DMS114 treated with DMSO at 0.1 percent for 48 hours (cell line): Measurements from ENCODE around the gene ETFBKMT.

Source experiments
- DNase-seq: peaks from one replicate; lab custom pipeline; 2025; ENCODE audit not compliant: unreplicated experiment; lab: John Stamatoyannopoulos, UW

Gene ETFBKMT, protein sequence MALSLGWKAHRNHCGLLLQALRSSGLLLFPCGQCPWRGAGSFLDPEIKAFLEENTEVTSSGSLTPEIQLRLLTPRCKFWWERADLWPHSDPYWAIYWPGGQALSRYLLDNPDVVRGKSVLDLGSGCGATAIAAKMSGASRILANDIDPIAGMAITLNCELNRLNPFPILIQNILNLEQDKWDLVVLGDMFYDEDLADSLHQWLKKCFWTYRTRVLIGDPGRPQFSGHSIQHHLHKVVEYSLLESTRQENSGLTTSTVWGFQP

DNA sequence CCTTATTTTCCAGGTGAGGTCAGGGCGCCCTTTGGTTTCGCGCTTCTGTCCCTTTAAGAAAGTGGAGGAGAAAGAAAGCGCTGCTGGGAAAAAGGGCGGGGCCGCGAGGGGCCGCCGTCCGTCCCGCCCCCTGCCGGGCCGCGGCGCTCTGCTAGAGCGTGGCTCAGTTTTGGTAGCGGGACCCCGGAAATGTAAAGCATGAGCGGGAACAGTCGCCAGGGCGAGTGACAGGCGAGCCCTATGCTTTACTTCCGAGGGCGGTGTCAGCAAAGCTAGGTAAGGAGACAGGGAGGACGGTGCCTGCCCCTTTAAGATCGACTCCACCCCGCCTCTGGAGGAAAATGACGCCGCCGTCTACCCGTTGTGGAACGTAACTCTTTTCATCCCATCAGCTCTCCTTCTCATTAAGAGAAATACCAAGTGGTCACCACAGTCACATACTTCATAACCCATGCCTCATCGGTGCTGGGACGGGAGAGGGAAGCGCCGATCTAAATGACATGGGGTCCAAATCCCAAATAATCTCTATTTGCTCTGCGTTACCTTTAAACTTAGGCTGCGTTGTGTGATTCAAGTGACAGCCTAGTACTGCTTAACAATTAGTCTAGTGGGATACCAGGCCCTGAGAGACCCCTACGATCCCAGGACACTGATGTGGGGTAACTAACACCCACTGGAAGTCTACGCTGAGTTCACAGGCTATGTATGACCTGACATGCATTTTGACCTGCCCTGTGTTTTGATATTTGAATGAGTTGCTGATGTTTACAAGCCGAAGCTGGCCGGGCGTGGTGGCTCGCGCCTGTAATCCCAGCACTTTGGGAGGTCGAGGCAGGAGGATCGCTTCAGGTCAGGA is at the start of gene ETFBKMT:
TSS of gene ETFBKMT (plus strand) at position 602 of the 856 bp plus-strand sequence. CDS start 2,266 bp downstream, outside the sequence.
- peak; percentile 92 for DNase-seq

- DNase-seq, result no peak
Measured at GRCh38 chr12:31612819-31613218, 46.7 kb upstream of the ETFBKMT start.

GRCh38 chr12:31618228-31619025 is 41.1 kb upstream of the ETFBKMT start:
- DNase-seq, result no peak

GRCh38 chr12:31620311-31620710 is 39.2 kb upstream of the ETFBKMT start:
- no peak for DNase-seq

DNA sequence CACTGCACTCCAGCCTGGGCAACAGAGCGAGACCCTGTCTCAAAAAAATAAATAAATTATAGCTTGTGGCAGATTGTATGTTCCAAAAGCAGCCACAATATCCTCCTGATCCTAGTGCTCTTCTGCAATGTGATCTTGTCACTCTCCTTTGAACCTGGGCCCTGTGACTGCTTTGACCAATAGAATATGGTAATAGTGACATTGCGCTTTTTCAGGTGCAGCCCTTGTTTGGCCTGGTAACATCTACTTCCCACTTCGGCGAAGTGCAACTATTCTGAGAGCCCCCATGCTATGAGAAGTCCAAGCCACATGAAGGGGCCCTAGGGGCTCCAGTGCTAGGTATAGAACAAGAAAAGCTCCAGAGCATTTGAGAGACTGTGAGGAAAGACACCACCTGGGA is 37.5 kb upstream of the ETFBKMT start:
- no peak for DNase-seq

DNA sequence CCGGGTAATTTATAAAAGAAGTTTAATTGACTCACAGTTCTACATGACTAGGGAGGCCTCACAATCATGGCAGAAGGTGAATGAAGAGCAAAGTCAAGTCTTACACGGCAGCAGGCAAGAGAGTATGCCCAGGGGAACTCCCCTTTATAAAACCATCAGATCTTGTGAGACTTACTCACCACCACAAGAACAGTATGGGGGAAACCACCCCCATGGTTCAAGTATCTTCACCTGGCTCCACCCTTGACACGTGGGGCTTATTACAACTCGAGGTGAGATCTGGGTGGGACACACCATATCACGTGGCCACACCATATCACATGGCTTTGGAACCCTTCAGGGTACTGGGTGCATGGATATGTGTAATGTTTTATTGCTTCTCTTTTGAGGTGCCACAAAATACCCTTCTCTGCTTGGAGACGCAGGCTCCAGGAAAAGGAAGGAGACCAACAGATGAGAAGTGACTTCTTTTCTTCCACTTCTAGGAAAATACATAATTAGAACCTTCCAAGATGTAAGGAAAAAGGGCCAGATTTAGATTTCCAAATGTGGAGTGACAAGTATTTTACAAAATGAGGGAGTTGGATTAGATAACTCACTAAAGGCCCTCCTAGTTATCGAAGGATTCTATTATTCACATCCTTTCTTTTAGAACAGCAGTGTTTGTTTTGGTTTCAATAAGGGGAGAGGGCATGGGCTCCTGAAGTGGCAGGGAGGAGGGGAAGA is 33.1 kb upstream of the ETFBKMT start:
- DNase-seq, result no peak

- DNase-seq, result no peak
Measured at GRCh38 chr12:31627456-31628054, 31.9 kb upstream of the ETFBKMT start.

- DNase-seq, result no peak
Measured at GRCh38 chr12:31629756-31630732, 29.4 kb upstream of the ETFBKMT start.

DNA sequence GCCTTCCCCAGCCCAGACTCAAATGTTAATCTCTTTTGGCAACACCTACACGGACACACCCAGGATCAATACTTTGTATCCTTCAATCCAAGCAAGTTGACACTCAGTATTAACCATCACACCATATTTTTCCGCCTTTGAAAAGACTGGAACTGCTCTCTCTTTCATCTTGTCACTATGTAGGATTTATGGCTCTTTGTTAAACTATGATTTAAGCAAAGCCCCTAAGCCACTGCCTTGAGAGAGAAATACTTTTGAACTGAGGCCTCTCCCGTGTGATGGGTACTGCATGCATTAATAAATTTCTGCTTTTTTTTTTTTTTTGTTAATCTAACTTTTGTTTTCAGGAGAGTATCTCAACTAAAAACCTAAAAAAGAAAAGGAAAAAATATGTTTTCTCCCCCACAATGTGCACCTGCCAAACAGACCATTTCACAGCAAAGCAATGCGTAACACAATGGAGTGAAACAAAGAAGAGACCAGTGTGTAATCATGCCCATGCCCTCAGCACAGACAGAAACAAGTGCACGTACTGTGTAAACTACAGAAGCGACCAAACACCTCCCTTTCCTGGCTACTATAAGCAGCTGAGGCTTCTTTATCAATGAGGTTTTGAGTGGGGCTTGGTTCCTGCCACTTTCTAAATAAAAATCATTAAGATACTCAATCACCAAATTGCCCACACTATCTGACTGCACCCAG is 28.3 kb upstream of the ETFBKMT start:
- no peak for DNase-seq

GRCh38 chr12:31631809-31632208 is 27.7 kb upstream of the ETFBKMT start:
- DNase-seq, result no peak

- no peak for DNase-seq
Measured at GRCh38 chr12:31633464-31633863, 26.0 kb upstream of the ETFBKMT start.

GRCh38 chr12:31634620-31635019 is 24.9 kb upstream of the ETFBKMT start:
- no peak for DNase-seq

- no peak for DNase-seq
Measured at GRCh38 chr12:31641509-31642090, 17.9 kb upstream of the ETFBKMT start.

DNA sequence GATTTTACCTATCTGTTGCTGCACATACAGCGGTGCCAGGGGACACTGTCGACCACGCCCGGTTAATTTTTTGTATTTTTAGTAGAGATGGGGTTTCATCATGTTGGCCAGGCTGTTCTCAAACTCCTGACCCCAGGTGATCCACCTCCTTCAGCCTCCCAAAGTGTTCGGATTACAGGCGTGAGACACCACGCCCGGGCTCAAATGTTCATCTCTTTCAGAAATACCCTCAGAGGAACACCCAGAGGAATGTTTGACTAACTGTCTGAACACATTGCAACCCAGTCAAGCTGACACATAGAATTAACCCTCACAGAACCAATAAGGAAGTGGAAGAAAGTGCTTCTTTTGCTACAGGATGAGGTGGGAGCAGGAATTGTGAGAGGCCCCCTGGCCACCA is 15.0 kb upstream of the ETFBKMT start:
- no peak for DNase-seq

- DNase-seq, result no peak
Measured at GRCh38 chr12:31645924-31646323, 13.6 kb upstream of the ETFBKMT start.

GRCh38 chr12:31647086-31647491 is 12.4 kb upstream of the ETFBKMT start:
- DNase-seq, result no peak

- peak; percentile 48 for DNase-seq
Measured at GRCh38 chr12:31650918-31651317, 8.6 kb upstream of the ETFBKMT start.

DNA sequence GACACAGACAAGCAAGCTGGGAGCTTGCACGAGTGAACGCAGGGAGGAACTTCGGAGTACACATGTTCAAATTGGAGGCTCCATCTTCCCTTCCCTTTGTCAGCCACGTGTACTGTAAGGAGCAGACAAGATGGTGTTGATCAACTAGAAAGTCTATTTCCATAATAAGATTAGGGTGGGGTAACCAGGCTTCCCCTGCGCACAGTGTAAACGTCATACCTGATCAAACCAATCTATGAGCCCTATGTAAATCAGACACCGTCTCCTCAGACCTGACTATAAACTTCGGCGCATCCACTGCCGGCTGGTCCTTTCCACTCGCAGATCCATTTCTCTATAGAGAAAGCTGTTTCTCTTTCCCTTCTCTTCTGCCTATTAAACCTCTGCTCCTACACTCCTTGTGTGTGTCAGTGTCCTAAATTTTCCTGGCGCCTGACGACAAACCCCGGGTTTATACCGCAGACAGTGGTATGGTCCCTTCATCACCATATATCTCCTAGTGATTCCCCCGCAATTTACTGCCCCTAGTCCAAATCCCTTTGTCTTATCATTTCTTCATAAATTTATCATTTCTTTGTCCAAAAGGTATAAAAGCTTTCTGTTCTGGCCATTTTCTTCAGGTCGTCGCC is 7.5 kb upstream of the ETFBKMT start:
- DNase-seq, result peak; percentile 93
